Esophagus (tissue), 2 donors: ENCODE measurements around the gene LTF. TPM values are rescaled to one million over a fixed set of nuclear protein-coding genes. Genes with fewer than 3 reads are reported as not detected.

ENCODE experiments used
- H3K27ac ChIP-seq, 2 donors: one replicate each; pipeline ENCODE4 v1.5.1; 2013; ENCODE audit warnings: low read depth in 2 of 2, mild to moderate bottlenecking in 2 of 2, inconsistent platforms in 1 of 2, low read length in 1 of 2, moderate library complexity in 1 of 2
- H3K27me3 ChIP-seq, 2 donors: one replicate each; pipeline ENCODE4 v1.6.1; 2013; ENCODE audit warnings: low read length in 2 of 2, control low read depth in 1 of 2, mild to moderate bottlenecking in 1 of 2; ENCODE audit not compliant: insufficient read depth in 2 of 2, control insufficient read depth in 1 of 2
- H3K36me3 ChIP-seq, 2 donors: one replicate each; pipeline ENCODE4 v1.6.1; 2013; ENCODE audit warnings: low read length in 1 of 2; ENCODE audit not compliant: control insufficient read depth in 2 of 2, insufficient read depth in 2 of 2
- H3K4me1 ChIP-seq, 2 donors: one replicate each; pipeline ENCODE4 v1.6.1; 2013; ENCODE audit warnings: low read length in 1 of 2; ENCODE audit not compliant: control insufficient read depth in 2 of 2, insufficient read depth in 2 of 2
- H3K4me3 ChIP-seq, 2 donors: one replicate each; pipeline ENCODE4 v1.5.1; 2013; ENCODE audit warnings: low read length in 2 of 2, mild to moderate bottlenecking in 2 of 2, low read depth in 1 of 2, moderate library complexity in 1 of 2
- H3K9me3 ChIP-seq, 2 donors: one replicate each; pipeline ENCODE4 v1.6.1; 2013; ENCODE audit warnings: mild to moderate bottlenecking in 2 of 2, low read depth in 1 of 2, low read length in 1 of 2, moderate library complexity in 1 of 2; ENCODE audit not compliant: control insufficient read depth in 2 of 2, insufficient read depth in 1 of 2
- WGBS, 2 donors: extraction: QIAGEN DNeasy Blood & Tissue Kit; methylation state at CpG; one replicate each; pipeline ENCODE4 v1.1.7; 2013; 5-methylcytosine and 5-hydroxymethylcytosine counted together
- polyA plus RNA-seq, 2 donors: library from polyadenylated mRNA; stranded (reverse); fragments of 200-250 nt; gene quantifications; one replicate each; pipeline ENCODE4 v1.2.3, GENCODE V29; 2013
- donor health status: healthy with polysubstance abuse.
- donor health status: Bipolar disorder and iron deficiency.

Gene LTF
- polyA plus RNA-seq, 2 donors = 0.98 to 2.3 TPM

- Histone ChIP-seq H3K4me1 (no peaks in the 10 kb centered on the region), H3K36me3 (no peaks in the 10 kb centered on the region), H3K27me3 (no peaks in the 10 kb centered on the region), H3K4me3 (no peak overlapping the region), H3K27ac (no peak overlapping the region), H3K9me3 (peaks cover 0 to 3% of the 10 kb centered on the region in 2 donors)
- WGBS, 2 donors = 77 to 86% methylated on average over 4 of the region's 4 CpGs
Observed at GRCh38 chr3:46481636-46482035, 16.9 kb upstream of the LTF start.

GRCh38 chr3:46480491-46481195 is 15.9 kb upstream of the LTF start:
- Histone ChIP-seq H3K27ac (no peak overlapping the region), H3K4me1 (no peaks in the 10 kb centered on the region), H3K9me3 (peaks cover 0 to 3% of the 10 kb centered on the region in 2 donors), H3K27me3 (no peaks in the 10 kb centered on the region), H3K4me3 (no peak overlapping the region), H3K36me3 (no peaks in the 10 kb centered on the region)
- 87 to 88% methylated on average over 6 of the region's 6 CpGs for WGBS, 2 donors

DNA sequence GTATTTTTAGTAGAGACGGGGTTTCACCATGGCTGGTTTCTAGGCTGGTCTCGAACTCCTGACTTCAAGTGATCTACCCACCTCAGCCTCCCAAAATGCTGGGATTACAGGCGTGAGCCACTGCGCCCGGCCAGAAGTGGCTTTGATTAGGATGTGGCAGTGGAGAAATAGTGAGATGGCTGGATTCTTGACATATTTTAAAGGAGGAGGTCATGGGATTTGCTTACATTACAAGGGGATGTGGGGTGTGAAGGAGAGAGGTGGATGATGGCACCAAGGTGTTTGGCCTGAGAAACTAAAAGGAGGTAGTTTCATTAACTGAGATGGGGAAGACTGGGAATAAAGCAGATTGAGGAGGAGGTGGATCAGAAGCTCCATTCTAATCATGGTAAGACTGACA is 15.0 kb upstream of the LTF start:
- H3K27me3 ChIP-seq = no peaks in the 10 kb centered on the region
- H3K9me3 ChIP-seq = peaks cover 0 to 3% of the 10 kb centered on the region in 2 donors
- no peaks in the 10 kb centered on the region for H3K36me3 ChIP-seq
- no peak overlapping the region for H3K4me3 ChIP-seq
- H3K27ac ChIP-seq = no peak overlapping the region
- 76 to 84% methylated on average over 5 of the region's 5 CpGs for WGBS, 2 donors
- no peaks in the 10 kb centered on the region for H3K4me1 ChIP-seq

GRCh38 chr3:46479021-46479420 is 14.3 kb upstream of the LTF start:
- H3K4me3 ChIP-seq = no peak overlapping the region
- H3K9me3 ChIP-seq = peaks cover 0 to 3% of the 10 kb centered on the region in 2 donors
- H3K27ac ChIP-seq = no peak overlapping the region
- H3K4me1 ChIP-seq = no peaks in the 10 kb centered on the region
- no peaks in the 10 kb centered on the region for H3K36me3 ChIP-seq
- WGBS, 2 donors = 88 to 89% methylated on average over 5 of the region's 5 CpGs
- H3K27me3 ChIP-seq = no peaks in the 10 kb centered on the region

- no peaks in the 10 kb centered on the region for H3K36me3 ChIP-seq
- H3K4me1 ChIP-seq = no peaks in the 10 kb centered on the region
- H3K27me3 ChIP-seq = no peaks in the 10 kb centered on the region
- H3K4me3 ChIP-seq = no peak overlapping the region
- peaks cover 0 to 3% of the 10 kb centered on the region in 2 donors for H3K9me3 ChIP-seq
- no peak overlapping the region for H3K27ac ChIP-seq
- 78 to 86% methylated on average over 5 of the region's 5 CpGs for WGBS, 2 donors
Observed at GRCh38 chr3:46478341-46478740, 13.6 kb upstream of the LTF start.

DNA sequence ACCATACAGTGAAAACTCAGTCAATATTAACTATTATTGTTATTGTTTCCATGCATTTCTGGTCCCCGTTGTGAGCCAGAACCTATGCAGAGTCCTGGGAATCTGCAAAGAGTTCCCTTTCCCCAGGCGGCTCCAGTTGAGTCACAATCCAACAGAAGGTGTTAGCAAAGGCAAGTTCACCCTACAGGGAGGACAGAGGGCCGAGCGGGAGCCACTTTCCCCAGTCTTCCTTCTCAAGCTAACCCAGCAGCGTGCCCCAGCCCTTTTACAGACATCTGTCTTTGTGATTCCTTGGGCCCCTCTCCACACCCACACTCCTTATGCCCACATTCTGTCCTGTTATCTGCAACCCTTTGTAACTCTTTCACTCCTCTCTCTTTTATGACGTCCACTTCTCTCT is 13.1 kb upstream of the LTF start:
- Histone ChIP-seq H3K9me3 (peaks cover 0 to 3% of the 10 kb centered on the region in 2 donors), H3K27ac (no peak overlapping the region), H3K36me3 (no peaks in the 10 kb centered on the region), H3K4me1 (no peaks in the 10 kb centered on the region), H3K4me3 (no peak overlapping the region), H3K27me3 (no peaks in the 10 kb centered on the region)
- WGBS, 2 donors = 85 to 87% methylated on average over 6 of the region's 6 CpGs

DNA sequence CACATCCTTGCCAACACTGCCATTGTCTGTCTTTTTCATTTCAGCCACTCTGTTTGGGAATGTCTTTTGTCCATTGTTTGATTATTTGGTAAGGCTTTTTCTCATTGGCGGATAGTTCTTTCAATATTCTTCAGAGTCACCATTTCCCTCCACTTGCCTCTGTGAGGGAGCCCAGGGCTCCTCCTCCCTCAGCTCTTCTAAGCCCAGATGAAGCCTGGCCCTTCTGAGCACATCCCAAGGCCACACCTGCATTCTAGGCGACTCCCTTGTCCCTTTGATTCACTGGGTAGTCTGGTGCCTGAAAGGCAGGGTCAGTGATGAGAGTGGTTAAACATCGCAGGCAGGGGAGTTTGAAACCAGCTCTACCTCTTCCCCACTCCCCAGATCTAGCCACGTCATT is 12.4 kb upstream of the LTF start:
- H3K27ac ChIP-seq = no peak overlapping the region

DNA sequence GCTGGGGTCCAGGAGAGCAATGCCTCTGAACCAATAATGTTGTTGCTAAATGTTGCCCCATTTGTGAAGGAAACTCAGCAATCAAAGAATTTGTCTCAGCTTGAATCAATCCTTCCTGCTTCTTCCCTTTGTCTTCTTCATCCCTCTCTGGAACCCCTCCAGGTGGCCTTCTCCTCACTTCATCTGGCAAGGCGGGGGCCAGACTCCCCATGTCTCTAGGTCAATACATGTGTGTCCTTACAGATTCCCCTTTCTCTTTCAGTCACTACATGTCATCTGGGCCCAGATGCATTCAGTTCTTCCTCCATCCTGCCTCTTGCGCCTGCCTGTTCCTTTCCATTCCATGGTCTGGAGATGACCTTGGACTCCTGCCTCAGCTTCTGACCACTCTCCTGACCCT is 8.0 kb upstream of the LTF start:
- no peak overlapping the region for H3K4me3 ChIP-seq
- H3K27ac ChIP-seq = no peak overlapping the region
- no peaks in the 10 kb centered on the region for H3K36me3 ChIP-seq
- WGBS, 2 donors = 72 to 78% methylated on average over 2 of the region's 2 CpGs
- H3K4me1 ChIP-seq = no peaks in the 10 kb centered on the region
- H3K9me3 ChIP-seq = peaks cover 0 to 3% of the 10 kb centered on the region in 2 donors
- H3K27me3 ChIP-seq = no peaks in the 10 kb centered on the region

More for the DNA sequence above, 12.4 kb upstream of the LTF start:
- Histone ChIP-seq H3K36me3 (no peaks in the 10 kb centered on the region), H3K4me3 (no peak overlapping the region), H3K4me1 (no peaks in the 10 kb centered on the region), H3K27me3 (no peaks in the 10 kb centered on the region), H3K9me3 (peaks cover 0 to 3% of the 10 kb centered on the region in 2 donors)
- 84 to 86% methylated on average over 4 of the region's 4 CpGs for WGBS, 2 donors

GRCh38 chr3:46471371-46471914 is 6.7 kb upstream of the LTF start:
- H3K9me3 ChIP-seq = no peaks in the 10 kb centered on the region
- H3K4me3 ChIP-seq = no peak overlapping the region
- no peak overlapping the region for H3K27ac ChIP-seq
- H3K27me3 ChIP-seq = no peaks in the 10 kb centered on the region
- no peaks in the 10 kb centered on the region for H3K36me3 ChIP-seq
- no peaks in the 10 kb centered on the region for H3K4me1 ChIP-seq
- 92 to 93% methylated on average over 5 of the region's 5 CpGs for WGBS, 2 donors

DNA sequence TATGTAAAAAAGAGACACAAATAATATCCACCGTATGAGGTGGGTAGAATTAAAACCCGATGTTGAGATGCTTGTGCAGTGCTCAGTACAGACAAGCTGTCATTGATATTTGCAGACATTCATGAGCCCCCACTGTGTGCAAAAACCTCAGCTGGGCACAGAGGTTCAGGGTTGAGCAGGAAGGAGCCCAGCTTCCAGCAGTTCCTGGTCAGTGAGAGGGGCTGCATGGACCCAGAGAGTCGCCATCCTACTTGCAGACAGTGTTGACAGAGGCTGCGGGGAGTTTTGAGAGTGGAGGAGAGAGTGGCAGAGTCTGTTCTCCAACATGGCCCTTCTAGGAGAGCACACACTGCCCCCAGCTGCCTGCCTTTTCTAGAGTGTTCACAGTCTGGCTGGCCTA is 6.1 kb upstream of the LTF start:
- Histone ChIP-seq H3K27ac (no peak overlapping the region), H3K36me3 (no peaks in the 10 kb centered on the region), H3K4me1 (no peaks in the 10 kb centered on the region), H3K27me3 (no peaks in the 10 kb centered on the region), H3K4me3 (no peak overlapping the region), H3K9me3 (no peaks in the 10 kb centered on the region)
- 88 to 94% methylated on average over 4 of the region's 4 CpGs for WGBS, 2 donors
